ENCODE measurements around the gene ZCCHC10.
"Not testable (repeated sequence)": the region's sequence is repeated elsewhere in the genome, so short reads cannot be mapped to it uniquely, and the experiment has no call there.

DNA sequence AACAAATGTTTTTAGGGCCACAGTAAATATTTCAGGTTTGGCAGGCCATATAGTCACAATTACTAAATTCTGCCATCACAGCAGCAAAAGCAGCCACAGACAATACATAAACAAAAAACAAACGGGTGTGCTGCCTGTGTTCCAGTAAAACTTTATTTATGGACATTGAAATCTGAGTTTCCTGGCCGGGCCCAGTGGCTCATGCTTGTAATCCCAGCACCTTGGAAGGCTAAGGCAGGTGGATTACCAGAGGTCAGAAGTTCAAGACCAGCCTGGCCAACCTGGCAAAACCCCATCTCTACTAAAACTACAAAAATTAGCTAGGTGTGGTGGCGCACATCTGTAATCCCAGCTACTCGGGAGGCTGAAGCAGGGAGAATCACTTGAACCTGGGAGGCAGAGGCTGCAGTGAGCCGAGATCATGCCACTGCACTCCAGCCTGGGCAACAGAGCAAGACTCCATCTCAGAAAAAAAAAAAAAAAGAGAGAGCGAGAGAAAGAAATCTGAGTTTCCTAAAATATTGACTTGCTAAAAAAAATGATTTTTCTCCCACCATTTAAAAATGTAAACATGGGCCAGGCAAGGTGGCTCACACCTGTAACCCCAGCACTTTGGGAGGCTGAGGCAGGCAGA lies 70.1 kb downstream of the ZCCHC10 start:
- TF ChIP-seq POLR2A (IDR thresholded peaks at IDR 0.05; ENCODE audit: low read depth, low read length); TAF1 (IDR thresholded peaks at IDR 0.05; ENCODE audit: borderline replicate concordance, low read depth, low read length): not testable (repeated sequence)

Data from GM12892 (cell line).